GM03348 (cell line): ENCODE results near the gene ITFG2.
"Not testable (repeated sequence)": the region's sequence is repeated elsewhere in the genome, so short reads cannot be mapped to it uniquely, and the experiment has no call there.

Source experiments
- DNase-seq: peaks from one replicate; pipeline ENCODE4 v3.0.0; 2012; ENCODE audit warnings: low spot score

Gene ITFG2

DNA sequence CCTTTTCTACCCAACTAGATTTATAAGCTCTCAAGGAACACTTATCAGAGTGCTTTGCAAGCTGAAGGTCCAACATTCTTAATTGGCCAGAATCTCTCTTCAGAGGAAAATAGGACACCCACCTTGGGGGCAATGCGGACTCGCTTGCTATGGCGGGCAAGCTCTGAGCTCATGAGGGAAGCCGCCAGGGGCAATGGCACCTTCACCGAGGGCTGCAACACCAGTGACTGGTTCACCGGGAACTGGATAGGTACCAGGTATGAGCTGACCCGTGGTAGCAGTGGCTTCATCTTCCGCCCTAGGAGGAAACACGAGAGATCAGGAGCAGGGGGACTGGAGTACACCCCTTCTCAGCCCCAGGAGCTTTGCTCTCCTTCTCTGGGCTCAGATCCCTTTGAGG, 51.7 kb downstream of the ITFG2 start:
- DNase-seq, result no peak

DNA sequence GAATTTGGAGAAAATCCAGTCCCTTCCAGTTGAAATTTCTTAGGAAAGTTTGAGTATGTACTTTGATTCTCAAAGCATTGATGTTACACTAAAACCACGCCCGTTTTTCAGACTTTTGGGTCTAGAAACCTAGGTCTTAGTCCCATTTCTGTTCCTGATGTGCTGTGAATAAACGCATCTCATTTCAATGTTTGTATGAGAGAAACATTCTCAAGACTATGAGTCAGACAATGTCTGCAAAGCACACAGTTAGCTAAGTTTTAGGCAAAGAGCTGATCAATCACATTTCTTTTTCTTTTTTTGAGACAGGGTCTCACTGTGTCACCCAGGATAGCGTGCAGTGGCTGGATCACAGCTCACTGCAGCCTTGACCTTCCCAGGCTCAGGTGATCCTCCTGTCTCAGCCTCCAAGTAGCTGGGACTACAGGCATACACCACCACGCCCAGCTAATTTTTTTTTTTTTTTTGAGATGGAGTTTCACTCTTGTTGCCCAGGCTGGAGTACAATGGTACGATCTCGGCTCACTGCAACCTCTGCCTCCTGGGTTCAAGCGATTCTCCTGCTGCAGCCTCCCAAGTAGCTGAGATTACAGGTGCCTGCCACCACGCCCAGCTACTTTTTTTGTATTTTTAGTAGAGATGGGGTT, 56.6 kb downstream of the ITFG2 start:
- DNase-seq, result not testable (repeated sequence)
